Hepatocyte (in vitro differentiated cells): ENCODE data around the gene FGGY. TPM values are rescaled to one million over a fixed set of nuclear protein-coding genes. Genes with fewer than 3 reads are reported as not detected.

Experiments used
- DNase-seq: peaks from one replicate; pipeline ENCODE4 v3.0.0-alpha.2; 2016; ENCODE audit warnings: low spot score
- H2AFZ ChIP-seq: fragments of 200-600 bp; sonication (generic); 2 replicates; pipeline ENCODE4 v1.6.0; 2016; ENCODE audit warnings: antibody characterized with exemption, mild to moderate bottlenecking
- H3K27ac ChIP-seq: fragments of 200-600 bp; sonication (generic); 2 replicates; pipeline ENCODE4 v1.5.1; 2016; ENCODE audit warnings: mild to moderate bottlenecking
- H3K27me3 ChIP-seq: fragments of 200-600 bp; sonication (generic); 2 replicates; pipeline ENCODE4 v1.6.1; 2016
- H3K36me3 ChIP-seq: fragments of 200-600 bp; sonication (generic); replicated peaks from 2 replicates; pipeline ENCODE4 v1.5.1; 2016; ENCODE audit warnings: low read depth; ENCODE audit not compliant: insufficient read depth
- H3K4me1 ChIP-seq: fragments of 200-600 bp; sonication (generic); 2 replicates; pipeline ENCODE4 v1.5.1; 2016; ENCODE audit warnings: mild to moderate bottlenecking, moderate library complexity; ENCODE audit not compliant: insufficient read depth
- H3K4me2 ChIP-seq: fragments of 200-600 bp; sonication (generic); 2 replicates; pipeline ENCODE4 v1.6.0; 2016
- H3K4me3 ChIP-seq: fragments of 200-600 bp; sonication (generic); 2 replicates; pipeline ENCODE4 v1.5.1; 2016; ENCODE audit warnings: mild to moderate bottlenecking
- H3K79me2 ChIP-seq: fragments of 200-600 bp; sonication (generic); 2 replicates; pipeline ENCODE4 v1.6.0; 2017; ENCODE audit warnings: mild to moderate bottlenecking
- H3K9me2 ChIP-seq: fragments of 200-600 bp; sonication (generic); replicated peaks from 2 replicates; pipeline ENCODE4 v1.6.0; 2017; ENCODE audit warnings: mild to moderate bottlenecking; ENCODE audit not compliant: insufficient read depth
- H3K9me3 ChIP-seq: fragments of 200-600 bp; sonication (generic); 2 replicates; pipeline ENCODE4 v1.5.1; 2016; ENCODE audit warnings: low read depth, mild to moderate bottlenecking
- H4K20me1 ChIP-seq: fragments of 200-600 bp; sonication (generic); 2 replicates; pipeline ENCODE4 v1.6.0; 2016; ENCODE audit warnings: mild to moderate bottlenecking; ENCODE audit not compliant: insufficient read depth, poor library complexity, severe bottlenecking
- EZH2 ChIP-seq: fragments of 200-600 bp; sonication (generic); IDR thresholded peaks from 2 replicates; pipeline ENCODE4 v1.6.1; 2016; ENCODE audit warnings: antibody characterized with exemption, mild to moderate bottlenecking, borderline replicate concordance
- EZH2phosphoT487 ChIP-seq: fragments of 200-600 bp; sonication (generic); IDR thresholded peaks from one replicate; pipeline ENCODE4 v1.6.1; 2018; ENCODE audit warnings: antibody characterized with exemption, mild to moderate bottlenecking, low read depth, moderate library complexity; ENCODE audit not compliant: unreplicated experiment, severe bottlenecking
- WGBS: methylation state at CpG from one replicate; pipeline ENCODE4 v1.1.6; 2016; ENCODE audit warnings: low lambda C conversion rate; ENCODE audit errors: missing lambda C conversion rate; 5-methylcytosine and 5-hydroxymethylcytosine counted together
- polyA plus RNA-seq: library from polyadenylated mRNA; unstranded; fragments of >200 nt; fragmentation: Nextera tagmentation; extraction: Ambion mirVana; gene quantifications from 2 replicates; pipeline ENCODE4 v1.2.1, GENCODE V29; 2016
- total RNA-seq: library from RNA; depleted of rRNA; stranded (reverse); fragments of >200 nt; gene quantifications from 2 replicates; pipeline ENCODE4 v1.2.3, GENCODE V29; 2014
- TF ChIP-seq, protein P1 (sequence below): fragments of 200-600 bp; sonication (generic); IDR thresholded peaks from 2 replicates; pipeline ENCODE4 v1.5.1; 2016; ENCODE audit warnings: antibody characterized with exemption, mild to moderate bottlenecking; ENCODE audit not compliant: poor library complexity

The FGGY gene
- total and polyA plus RNA-seq, 2 experiments from 2014 or later: 18.0 to 20.6 TPM

DNA sequence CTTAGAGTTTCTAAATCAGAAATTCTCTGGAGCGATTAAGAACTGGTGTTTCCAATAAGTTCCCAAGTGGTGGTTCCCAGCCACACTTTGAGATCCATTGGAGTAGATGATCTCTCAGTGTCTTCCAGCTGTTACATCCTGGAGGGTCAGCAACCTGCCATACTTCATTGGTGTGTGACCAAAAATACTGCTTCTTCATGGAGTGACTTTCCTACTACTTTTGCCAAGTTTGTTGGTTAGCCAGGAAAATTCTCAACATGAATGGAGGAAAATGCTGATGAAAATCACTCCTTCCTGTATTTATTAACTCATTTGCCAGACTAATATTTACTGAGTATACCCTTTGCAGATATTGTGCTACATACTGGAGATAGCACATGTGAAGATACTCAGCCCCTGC is 186.1 kb downstream of the FGGY start:
- no peak overlapping the region for H3K4me3 ChIP-seq
- H3K36me3 ChIP-seq: no peaks in the 10 kb centered on the region
- WGBS: 100% methylated on average over 1 of the region's 1 CpG
- no peak for DNase-seq
- H3K27me3 ChIP-seq: no peaks in the 10 kb centered on the region
- no peak overlapping the region for H3K27ac ChIP-seq
- H3K4me1 ChIP-seq: peaks cover 14% of the 10 kb centered on the region
- H3K9me2 ChIP-seq: no peaks in the 10 kb centered on the region
- no peak overlapping the region for H2AFZ ChIP-seq
- H3K4me2 ChIP-seq: no peak overlapping the region
- no peaks in the 10 kb centered on the region for H3K9me3 ChIP-seq
- H4K20me1 ChIP-seq: no peaks in the 10 kb centered on the region
- TF ChIP-seq, protein P1, sequence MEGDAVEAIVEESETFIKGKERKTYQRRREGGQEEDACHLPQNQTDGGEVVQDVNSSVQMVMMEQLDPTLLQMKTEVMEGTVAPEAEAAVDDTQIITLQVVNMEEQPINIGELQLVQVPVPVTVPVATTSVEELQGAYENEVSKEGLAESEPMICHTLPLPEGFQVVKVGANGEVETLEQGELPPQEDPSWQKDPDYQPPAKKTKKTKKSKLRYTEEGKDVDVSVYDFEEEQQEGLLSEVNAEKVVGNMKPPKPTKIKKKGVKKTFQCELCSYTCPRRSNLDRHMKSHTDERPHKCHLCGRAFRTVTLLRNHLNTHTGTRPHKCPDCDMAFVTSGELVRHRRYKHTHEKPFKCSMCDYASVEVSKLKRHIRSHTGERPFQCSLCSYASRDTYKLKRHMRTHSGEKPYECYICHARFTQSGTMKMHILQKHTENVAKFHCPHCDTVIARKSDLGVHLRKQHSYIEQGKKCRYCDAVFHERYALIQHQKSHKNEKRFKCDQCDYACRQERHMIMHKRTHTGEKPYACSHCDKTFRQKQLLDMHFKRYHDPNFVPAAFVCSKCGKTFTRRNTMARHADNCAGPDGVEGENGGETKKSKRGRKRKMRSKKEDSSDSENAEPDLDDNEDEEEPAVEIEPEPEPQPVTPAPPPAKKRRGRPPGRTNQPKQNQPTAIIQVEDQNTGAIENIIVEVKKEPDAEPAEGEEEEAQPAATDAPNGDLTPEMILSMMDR: no peak
- TF ChIP-seq EZH2 (no peak), EZH2phosphoT487 (no peak)
- H3K79me2 ChIP-seq: no peaks in the 10 kb centered on the region

DNA sequence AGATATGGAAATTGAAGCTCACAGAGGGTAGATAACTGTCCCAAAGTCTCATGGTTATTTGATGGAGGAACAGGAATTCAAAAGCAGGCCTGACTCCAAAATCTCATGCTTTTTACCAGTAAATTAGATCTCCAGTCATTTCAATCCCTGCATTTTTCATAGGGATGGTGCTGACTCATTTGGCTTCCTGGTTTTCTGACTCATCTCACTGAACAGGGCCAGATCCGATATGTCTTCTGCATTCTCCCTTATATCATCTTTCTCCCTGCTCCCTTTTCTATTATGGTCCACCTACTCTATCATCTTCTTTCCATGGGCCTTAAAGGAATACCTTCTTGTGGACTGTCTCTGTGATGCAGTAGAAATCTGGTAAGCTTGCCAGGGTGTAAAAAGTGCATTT is 187.2 kb downstream of the FGGY start:
- Histone ChIP-seq H3K27me3 (no peaks in the 10 kb centered on the region), H3K36me3 (no peaks in the 10 kb centered on the region), H3K27ac (peak overlapping the region; percentile 33), H2AFZ (no peak overlapping the region), H3K9me3 (no peaks in the 10 kb centered on the region), H3K4me1 (peaks cover 14% of the 10 kb centered on the region), H4K20me1 (no peaks in the 10 kb centered on the region), H3K4me3 (no peak overlapping the region), H3K79me2 (no peaks in the 10 kb centered on the region), H3K9me2 (no peaks in the 10 kb centered on the region), H3K4me2 (no peak overlapping the region)
- DNase-seq: peak; percentile 35
- TF ChIP-seq, protein P1: no peak
- no peak for TF ChIP-seq EZH2phosphoT487
- no peak for TF ChIP-seq EZH2
- WGBS: 69% methylated on average over 1 of the region's 1 CpG

DNA sequence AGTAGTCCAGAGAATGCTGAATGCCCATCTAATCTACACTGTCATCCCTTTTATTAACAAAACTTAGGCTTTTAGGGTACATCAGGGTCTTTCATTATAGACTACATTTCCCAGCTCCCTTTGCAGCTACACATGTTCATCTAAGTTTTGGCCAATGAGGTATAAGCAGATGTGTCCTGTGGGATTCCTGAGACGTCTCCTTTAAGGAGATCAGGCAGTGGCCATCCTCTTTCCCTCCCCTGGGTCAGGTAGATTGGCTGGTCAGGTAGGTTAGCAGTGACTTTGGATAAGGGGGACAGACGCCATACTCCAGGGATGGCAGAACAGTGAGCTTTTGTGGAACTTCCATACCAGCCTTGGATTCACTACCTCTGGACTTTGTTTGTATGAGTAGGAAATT is 188.3 kb downstream of the FGGY start:
- no peak overlapping the region for H3K4me3 ChIP-seq
- DNase-seq: no peak
- no peaks in the 10 kb centered on the region for H3K27me3 ChIP-seq
- H3K4me1 ChIP-seq: peaks cover 14% of the 10 kb centered on the region
- no peaks in the 10 kb centered on the region for H3K79me2 ChIP-seq
- no peaks in the 10 kb centered on the region for H3K9me2 ChIP-seq
- H3K9me3 ChIP-seq: no peaks in the 10 kb centered on the region
- H4K20me1 ChIP-seq: no peaks in the 10 kb centered on the region
- 94% methylated on average over 2 of the region's 2 CpGs for WGBS
- TF ChIP-seq EZH2 (no peak), EZH2phosphoT487 (no peak)
- TF ChIP-seq, protein P1: no peak
- H3K27ac ChIP-seq: no peak overlapping the region
- H3K4me2 ChIP-seq: no peak overlapping the region
- H2AFZ ChIP-seq: no peak overlapping the region
- no peaks in the 10 kb centered on the region for H3K36me3 ChIP-seq

DNA sequence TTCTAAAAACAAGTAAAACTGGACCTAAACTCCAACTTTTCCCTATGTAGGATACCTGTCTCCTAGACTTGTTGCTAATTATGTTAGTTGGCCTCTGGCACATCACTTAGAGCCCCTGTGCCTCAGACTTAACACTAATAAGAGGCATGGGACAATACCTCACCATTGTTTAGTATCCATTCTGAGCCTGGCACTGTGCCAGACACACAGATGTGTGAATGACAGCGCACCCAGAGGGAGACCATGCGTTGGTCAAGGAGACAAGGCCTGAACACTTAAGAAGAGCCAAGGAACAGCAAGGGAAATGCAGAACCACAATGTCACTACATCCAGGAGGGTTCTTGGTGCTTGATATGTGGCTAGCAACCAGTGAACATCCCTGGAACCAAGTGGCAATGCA is 189.1 kb downstream of the FGGY start:
- Histone ChIP-seq H3K27ac (peak overlapping the region; percentile 60), H3K79me2 (no peaks in the 10 kb centered on the region), H3K4me3 (no peak overlapping the region), H3K9me3 (no peaks in the 10 kb centered on the region), H3K9me2 (no peaks in the 10 kb centered on the region), H3K4me1 (peaks cover 14% of the 10 kb centered on the region), H3K36me3 (no peaks in the 10 kb centered on the region), H4K20me1 (no peaks in the 10 kb centered on the region), H3K27me3 (no peaks in the 10 kb centered on the region), H2AFZ (no peak overlapping the region), H3K4me2 (no peak overlapping the region)
- WGBS: 97% methylated on average over 2 of the region's 2 CpGs
- TF ChIP-seq EZH2phosphoT487 (no peak), EZH2 (no peak)
- TF ChIP-seq, protein P1: no peak
- no peak for DNase-seq
